Lung (tissue), 12 donors: ENCODE results near the gene AADACL4. TPM values are rescaled to one million over a fixed set of nuclear protein-coding genes. Genes with fewer than 3 reads are reported as not detected.
"Not testable (repeated sequence)": the region's sequence is repeated elsewhere in the genome, so short reads cannot be mapped to it uniquely, and the experiment has no call there.

Experiments
- ATAC-seq: fragments of 200-7000 bp; cut with Tn5 transposase; one replicate; pipeline ENCODE4 v1.9.1; 2020; ENCODE audit warnings: moderate number of reproducible peaks; ENCODE audit not compliant: insufficient read depth, low FRiP score
- DNase-seq, 3 donors: peaks; one replicate each; pipeline ENCODE4 v3.0.0-alpha.2; 2013 to 2017
- H3K27ac ChIP-seq, 2 donors: one replicate each; pipeline ENCODE4 v1.5.1; 2013; ENCODE audit warnings: mild to moderate bottlenecking in 2 of 2, moderate library complexity in 2 of 2, control low read depth in 1 of 2, inconsistent platforms in 1 of 2, low read depth in 1 of 2, low read length in 1 of 2
- H3K27me3 ChIP-seq, 3 donors: one replicate each; pipeline ENCODE4 v1.5.1; 2013; ENCODE audit warnings: low read length in 2 of 3; ENCODE audit not compliant: control insufficient read depth in 3 of 3, insufficient read depth in 3 of 3
- H3K36me3 ChIP-seq, 4 donors: one replicate each; pipeline ENCODE4 v1.5.1; 2013; ENCODE audit warnings: low read length in 4 of 4, mild to moderate bottlenecking in 1 of 4, moderate library complexity in 1 of 4; ENCODE audit not compliant: control insufficient read depth in 4 of 4, insufficient read depth in 4 of 4
- H3K4me1 ChIP-seq, 5 donors: one replicate each; pipeline ENCODE4 v1.5.1; 2013; ENCODE audit warnings: low read length in 5 of 5, mild to moderate bottlenecking in 2 of 5, moderate library complexity in 1 of 5; ENCODE audit not compliant: control insufficient read depth in 5 of 5, insufficient read depth in 5 of 5
- H3K4me3 ChIP-seq: one replicate; pipeline ENCODE4 v1.5.1; 2013; ENCODE audit warnings: mild to moderate bottlenecking, control low read depth, moderate library complexity
- H3K9ac ChIP-seq, 2 donors: one replicate each; pipeline ENCODE4 v1.5.1; 2013; ENCODE audit warnings: low read length in 2 of 2, control low read depth in 1 of 2; ENCODE audit not compliant: insufficient read depth in 1 of 2
- H3K9me3 ChIP-seq, 4 donors: one replicate each; pipeline ENCODE4 v1.5.1; 2013; ENCODE audit warnings: low read length in 3 of 4, mild to moderate bottlenecking in 1 of 4, moderate library complexity in 1 of 4; ENCODE audit not compliant: control insufficient read depth in 4 of 4, insufficient read depth in 3 of 4
- WGBS, 2 donors: extraction: QIAGEN DNeasy Blood & Tissue Kit; methylation state at CpG; one replicate each; pipeline ENCODE4 v1.1.7; 2013; 5-methylcytosine and 5-hydroxymethylcytosine counted together
- polyA plus RNA-seq, 2 donors: library from polyadenylated mRNA; stranded (reverse); fragments of 200-250 nt; gene quantifications; one replicate each; pipeline ENCODE4 v1.2.1, GENCODE V29; 2013
- total RNA-seq, 2 donors: library from RNA; depleted of rRNA in 1 of 2; stranded (reverse); fragments of >200 nt in 1 of 2; gene quantifications; one replicate each; pipeline ENCODE4 v1.2.1, GENCODE V29; 2014 to 2021
- TF ChIP-seq, protein P1 (sequence below): IDR thresholded peaks from 2 replicates; pipeline ENCODE4 v1.5.1; 2012; ENCODE audit warnings: mild to moderate bottlenecking; ENCODE audit errors: control extremely low read depth, extremely low read depth
- donor health status: control.
- donor health status: control.
- donor health status: Bipolar disorder and iron deficiency.
- donor health status: healthy.
- donor health status: DM: yes; HTN: yes; CAD: no.

Gene AADACL4
- total and polyA plus RNA-seq, 4 donors, result not detected

DNA sequence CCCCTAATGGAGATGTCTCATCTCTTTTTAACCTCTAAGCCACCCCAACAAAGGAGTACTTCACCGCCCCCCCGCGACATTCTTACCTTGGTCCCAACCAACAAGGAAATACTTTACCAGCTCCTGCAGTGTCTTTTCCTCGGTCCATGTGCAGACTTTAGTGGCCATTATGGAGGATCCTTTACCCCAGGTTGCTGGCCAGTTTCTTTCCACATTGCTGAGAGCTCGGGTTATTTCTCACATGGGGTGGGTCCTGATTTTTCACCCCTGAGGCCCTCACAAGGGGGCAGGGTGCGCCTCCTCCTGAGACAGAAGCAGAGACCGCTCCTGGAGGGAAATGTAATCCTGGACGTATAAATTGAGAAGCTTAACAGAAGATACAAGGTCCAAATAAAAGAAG lies 69.0 kb downstream of the AADACL4 start:
- no peak overlapping the region for H3K27ac ChIP-seq
- TF ChIP-seq, protein P1, sequence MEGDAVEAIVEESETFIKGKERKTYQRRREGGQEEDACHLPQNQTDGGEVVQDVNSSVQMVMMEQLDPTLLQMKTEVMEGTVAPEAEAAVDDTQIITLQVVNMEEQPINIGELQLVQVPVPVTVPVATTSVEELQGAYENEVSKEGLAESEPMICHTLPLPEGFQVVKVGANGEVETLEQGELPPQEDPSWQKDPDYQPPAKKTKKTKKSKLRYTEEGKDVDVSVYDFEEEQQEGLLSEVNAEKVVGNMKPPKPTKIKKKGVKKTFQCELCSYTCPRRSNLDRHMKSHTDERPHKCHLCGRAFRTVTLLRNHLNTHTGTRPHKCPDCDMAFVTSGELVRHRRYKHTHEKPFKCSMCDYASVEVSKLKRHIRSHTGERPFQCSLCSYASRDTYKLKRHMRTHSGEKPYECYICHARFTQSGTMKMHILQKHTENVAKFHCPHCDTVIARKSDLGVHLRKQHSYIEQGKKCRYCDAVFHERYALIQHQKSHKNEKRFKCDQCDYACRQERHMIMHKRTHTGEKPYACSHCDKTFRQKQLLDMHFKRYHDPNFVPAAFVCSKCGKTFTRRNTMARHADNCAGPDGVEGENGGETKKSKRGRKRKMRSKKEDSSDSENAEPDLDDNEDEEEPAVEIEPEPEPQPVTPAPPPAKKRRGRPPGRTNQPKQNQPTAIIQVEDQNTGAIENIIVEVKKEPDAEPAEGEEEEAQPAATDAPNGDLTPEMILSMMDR, result no peak
- no peak for DNase-seq
- no peaks in the 10 kb centered on the region for H3K9me3 ChIP-seq
- H3K36me3 ChIP-seq, result no peaks in the 10 kb centered on the region
- no peak overlapping the region for H3K4me3 ChIP-seq
- no peaks in the 10 kb centered on the region for H3K4me1 ChIP-seq
- no peaks in the 10 kb centered on the region for H3K27me3 ChIP-seq
- no peak for ATAC-seq
- WGBS, 2 donors, result 89 to 93% methylated on average over 8 of the region's 8 CpGs
- H3K9ac ChIP-seq, result no peak overlapping the region

DNA sequence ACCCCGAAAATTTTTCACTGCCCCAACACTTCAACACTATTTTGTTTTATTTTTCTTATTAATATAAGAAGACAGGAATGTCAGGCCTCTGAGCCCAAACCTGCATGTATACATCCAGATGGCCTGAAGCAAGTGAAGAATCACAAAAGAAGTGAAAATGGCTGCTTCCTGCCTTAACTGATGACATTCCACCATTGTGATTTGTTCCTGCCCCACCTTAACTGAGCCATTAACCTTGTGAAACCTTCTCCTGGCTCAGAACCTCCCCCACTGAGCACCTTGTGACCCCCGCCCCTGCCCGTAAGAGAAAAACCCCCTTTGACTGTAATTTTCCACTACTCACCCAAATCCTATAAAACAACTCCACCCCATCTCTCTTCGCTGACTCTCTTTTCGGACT lies 69.8 kb downstream of the AADACL4 start:
- DNase-seq, ATAC-seq, H3K4me1 ChIP-seq, H3K36me3 ChIP-seq, H3K4me3 ChIP-seq, H3K27me3 ChIP-seq, H3K9me3 ChIP-seq, H3K27ac ChIP-seq, H3K9ac ChIP-seq: not testable (repeated sequence)
- WGBS, 2 donors, result 87 to 96% methylated on average over 5 of the region's 5 CpGs

DNA sequence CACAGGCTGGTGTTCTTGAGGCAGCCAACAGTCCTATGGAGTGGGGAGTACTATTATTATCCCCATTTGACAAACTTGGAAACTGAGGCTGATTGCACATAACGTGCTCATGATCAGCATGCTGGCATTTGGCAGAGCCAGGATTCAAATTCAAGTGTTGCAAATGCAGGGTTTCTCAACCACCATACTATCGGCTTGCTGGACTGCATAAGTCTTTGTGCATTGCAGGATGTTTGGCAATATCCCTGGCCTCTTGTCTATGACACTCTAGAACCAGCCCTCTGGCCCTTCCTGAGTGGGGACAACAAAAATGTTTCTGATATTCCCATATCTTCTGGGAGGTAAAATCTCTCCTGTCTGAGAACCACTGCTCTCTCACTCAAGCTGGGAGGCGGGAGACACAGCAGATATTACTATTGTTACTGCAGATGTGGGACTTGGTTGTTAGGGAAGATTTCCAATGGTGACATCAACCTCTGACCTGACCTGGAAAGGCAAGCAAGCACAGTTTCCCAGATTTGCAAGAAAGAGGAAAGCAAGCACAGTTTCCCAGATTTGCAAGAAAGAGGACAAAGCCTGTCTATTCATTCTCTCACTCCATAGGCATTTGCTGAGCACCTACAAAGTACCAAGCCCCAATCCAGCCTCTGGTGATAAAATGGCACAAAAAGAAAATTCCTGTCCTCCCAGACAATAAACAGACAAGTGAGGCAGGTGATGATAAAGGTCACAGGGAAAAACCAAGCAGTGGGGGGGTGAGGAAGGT lies 71.0 kb downstream of the AADACL4 start:
- Histone ChIP-seq H3K9me3 (no peaks in the 10 kb centered on the region), H3K27me3 (peaks cover 0 to 4% (median 0%) of the 10 kb centered on the region in 3 donors), H3K4me1 (no peaks in the 10 kb centered on the region), H3K9ac (no peak overlapping the region), H3K4me3 (no peak overlapping the region), H3K36me3 (no peaks in the 10 kb centered on the region), H3K27ac (no peak overlapping the region)
- DNase-seq (peak in 1 of 3 donors; percentile 1), ATAC-seq (no peak)
- TF ChIP-seq, protein P1, result no peak
- 53 to 60% methylated on average over 3 of the region's 3 CpGs for WGBS, 2 donors

DNA sequence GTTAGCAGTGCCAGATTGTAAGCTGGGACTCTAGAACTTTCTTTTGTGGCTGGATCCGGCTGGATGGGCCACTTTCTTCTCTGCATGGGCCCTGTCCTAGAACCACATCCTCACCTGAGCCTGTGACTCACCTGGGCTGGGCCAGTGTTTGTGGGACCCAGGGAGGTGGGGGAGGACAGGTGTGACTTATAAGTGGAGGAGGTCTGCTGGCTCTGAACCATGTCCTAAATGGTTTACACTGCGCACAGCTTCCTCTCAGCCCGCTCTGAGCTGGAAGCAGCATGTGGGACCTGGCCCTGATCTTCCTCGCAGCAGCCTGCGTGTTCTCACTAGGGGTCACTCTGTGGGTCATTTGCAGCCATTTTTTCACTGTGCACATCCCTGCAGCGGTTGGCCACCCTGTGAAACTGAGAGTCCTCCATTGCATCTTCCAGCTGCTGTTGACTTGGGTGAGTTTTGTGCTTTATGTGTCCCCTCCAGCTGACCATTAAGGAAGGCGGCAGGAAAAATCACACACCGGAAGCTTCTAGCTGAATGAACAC lies 72.1 kb downstream of the AADACL4 start, which contains the start of gene AADACL3:
Gene AADACL3, plus strand, starts transcription at position 215 of the 542 bp plus-strand sequence. Its CDS starts 67 bp downstream, at position 282.
- Histone ChIP-seq H3K27me3 (peaks cover 0 to 4% (median 0%) of the 10 kb centered on the region in 3 donors), H3K27ac (no peak within 1 kb of the TSS), H3K36me3 (no peaks in the 10 kb centered on the region), H3K9me3 (no peaks in the 10 kb centered on the region), H3K4me1 (no peaks in the 10 kb centered on the region), H3K9ac (no peak within 1 kb of the TSS), H3K4me3 (no peak within 1 kb of the TSS)
- TF ChIP-seq, protein P1, result no peak
- DNase-seq (no peak), ATAC-seq (no peak)
- 79 to 87% methylated on average over 8 of the region's 8 CpGs for WGBS, 2 donors
